Mesenchymal stem cell (in vitro differentiated cells and primary cell): ENCODE measurements around the gene PHRF1.

Source experiments
- DNase-seq: peaks from one replicate; pipeline ENCODE4 v3.0.0-alpha.2; 2013
- H2AFZ ChIP-seq: one replicate; pipeline ENCODE4 v1.6.1; 2013; ENCODE audit warnings: low read depth, mild to moderate bottlenecking, control low read depth, inconsistent platforms, low read length, moderate library complexity
- H2AK5ac ChIP-seq: 2 replicates; pipeline ENCODE4 v1.6.1; 2013; ENCODE audit warnings: low read length, moderate library complexity, mild to moderate bottlenecking, inconsistent platforms; ENCODE audit not compliant: severe bottlenecking
- H2BK120ac ChIP-seq: one replicate; pipeline ENCODE4 v1.6.1; 2013; ENCODE audit warnings: low read depth, mild to moderate bottlenecking, inconsistent platforms, low read length, moderate library complexity
- H2BK12ac ChIP-seq, 2 experiments: one replicate each; pipeline ENCODE4 v1.6.1; 2013; ENCODE audit warnings: inconsistent platforms in 2 of 2, low read length in 2 of 2, mild to moderate bottlenecking in 2 of 2, moderate library complexity in 2 of 2, control low read depth in 1 of 2
- H2BK15ac ChIP-seq: one replicate; pipeline ENCODE4 v1.6.1; 2013; ENCODE audit warnings: mild to moderate bottlenecking, low read depth, inconsistent platforms; ENCODE audit not compliant: poor library complexity, severe bottlenecking
- H2BK5ac ChIP-seq: 2 replicates; pipeline ENCODE4 v1.6.1; 2013; ENCODE audit warnings: low read depth, mild to moderate bottlenecking, low read length, control low read depth, inconsistent platforms; ENCODE audit not compliant: poor library complexity, severe bottlenecking
- H3K14ac ChIP-seq, 2 experiments: one replicate each; pipeline ENCODE4 v1.6.1; 2013; ENCODE audit warnings: inconsistent platforms in 2 of 2, low read length in 2 of 2, control low read depth in 1 of 2, mild to moderate bottlenecking in 1 of 2, moderate library complexity in 1 of 2
- H3K18ac ChIP-seq, 2 experiments: one replicate each; pipeline ENCODE4 v1.6.1; 2013; ENCODE audit warnings: inconsistent platforms in 2 of 2, low read length in 2 of 2, control low read depth in 1 of 2, low read depth in 1 of 2, mild to moderate bottlenecking in 1 of 2
- H3K23ac ChIP-seq, 2 experiments: one replicate each; pipeline ENCODE4 v1.6.1; 2013; ENCODE audit warnings: inconsistent platforms in 2 of 2, low read length in 2 of 2, mild to moderate bottlenecking in 2 of 2, moderate library complexity in 2 of 2, control low read depth in 1 of 2
- H3K27ac ChIP-seq: 2 replicates; pipeline ENCODE4 v1.5.1; 2013; ENCODE audit warnings: mild to moderate bottlenecking, moderate library complexity, low read length, control low read depth, inconsistent platforms; ENCODE audit not compliant: poor library complexity, severe bottlenecking
- H3K27me3 ChIP-seq, 2 experiments: 2 replicates each; pipeline versions ENCODE4 v1.6.1 to v1.7.0; 2013; ENCODE audit warnings: low read length in 2 of 2, mild to moderate bottlenecking in 2 of 2, moderate library complexity in 2 of 2, control low read depth in 1 of 2, inconsistent platforms in 1 of 2; ENCODE audit not compliant: control insufficient read depth in 1 of 2, insufficient read depth in 1 of 2
- H3K36me3 ChIP-seq, 2 experiments: 2 replicates each; pipeline versions ENCODE4 v1.6.1 to v1.7.0; 2013; ENCODE audit warnings: low read length in 2 of 2, control low read depth in 1 of 2, inconsistent platforms in 1 of 2, low read depth in 1 of 2, mild to moderate bottlenecking in 1 of 2; ENCODE audit not compliant: insufficient read depth in 2 of 2, control insufficient read depth in 1 of 2
- H3K4ac ChIP-seq, 2 experiments: one replicate each; pipeline ENCODE4 v1.6.1; 2013; ENCODE audit warnings: inconsistent platforms in 2 of 2, low read length in 2 of 2, mild to moderate bottlenecking in 2 of 2, moderate library complexity in 2 of 2, control low read depth in 1 of 2, low read depth in 1 of 2
- H3K4me1 ChIP-seq: 2 replicates; pipeline ENCODE4 v1.6.1; 2013; ENCODE audit warnings: low read depth, low read length, control low read depth; ENCODE audit not compliant: control insufficient read depth, insufficient read depth
- H3K4me2 ChIP-seq: 2 replicates; pipeline ENCODE4 v1.6.1; 2013; ENCODE audit warnings: low read length, mild to moderate bottlenecking, inconsistent platforms; ENCODE audit not compliant: poor library complexity, severe bottlenecking
- H3K4me3 ChIP-seq, 2 experiments: 2 replicates each; pipeline versions ENCODE4 v1.5.1 to v1.7.0; 2013; ENCODE audit warnings: low read length in 2 of 2, mild to moderate bottlenecking in 2 of 2, control low read depth in 1 of 2, low read depth in 1 of 2; ENCODE audit not compliant: insufficient read depth in 1 of 2
- H3K79me1 ChIP-seq: replicated peaks from 2 replicates; pipeline ENCODE4 v1.6.1; 2013; ENCODE audit warnings: mild to moderate bottlenecking, control low read depth, low read length, inconsistent platforms; ENCODE audit not compliant: poor library complexity, severe bottlenecking
- H3K9ac ChIP-seq: 2 replicates; pipeline ENCODE4 v1.7.0; 2013; ENCODE audit warnings: mild to moderate bottlenecking, low read length, moderate library complexity
- H3K9me3 ChIP-seq: 2 replicates; pipeline ENCODE4 v1.7.0; 2013; ENCODE audit warnings: mild to moderate bottlenecking, low read length; ENCODE audit not compliant: control insufficient read depth
- H4K8ac ChIP-seq: one replicate; pipeline ENCODE4 v1.6.1; 2013; ENCODE audit warnings: inconsistent platforms, mild to moderate bottlenecking, low read length, moderate library complexity
- H4K91ac ChIP-seq: one replicate; pipeline ENCODE4 v1.6.1; 2013; ENCODE audit warnings: mild to moderate bottlenecking, low read length, inconsistent platforms
- WGBS: methylation state at CpG from one replicate; pipeline ENCODE4 v1.1.7; 2013; ENCODE audit warnings: mixed read lengths; 5-methylcytosine and 5-hydroxymethylcytosine counted together

Gene PHRF1

DNA sequence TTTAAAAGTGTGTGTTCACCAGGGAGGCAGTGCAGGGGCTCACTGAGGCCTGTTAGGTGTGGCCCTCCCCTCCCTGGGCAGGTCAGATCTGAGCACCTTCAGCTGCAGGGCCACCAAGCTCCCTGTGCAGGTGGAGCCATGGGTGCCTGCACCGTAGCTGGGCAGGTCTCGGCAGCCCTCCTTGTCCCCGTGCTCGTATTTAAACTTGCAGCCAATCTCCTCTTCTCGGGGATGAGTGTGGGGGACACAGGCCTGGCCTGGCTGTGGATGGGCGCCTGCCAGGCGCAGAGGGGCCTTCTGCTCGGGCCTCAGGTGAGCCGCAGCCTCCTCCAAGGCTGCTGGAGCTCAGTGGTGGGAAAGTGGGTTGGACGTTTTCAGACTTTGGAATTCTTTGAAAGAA is 19.1 kb downstream of the PHRF1 start:
- no peak overlapping the region for H4K8ac ChIP-seq
- no peak for DNase-seq
- H3K4me2 ChIP-seq, result no peak overlapping the region
- no peak overlapping the region for H2BK15ac ChIP-seq
- H2BK12ac ChIP-seq, result no peak overlapping the region
- no peak overlapping the region for H2AK5ac ChIP-seq
- no peak overlapping the region for H3K23ac ChIP-seq
- H2AFZ ChIP-seq, result no peak overlapping the region
- H3K4ac ChIP-seq, result no peak overlapping the region
- no peak overlapping the region for H2BK5ac ChIP-seq
- H2BK120ac ChIP-seq, result no peak overlapping the region
- H3K79me1 ChIP-seq, result peaks cover 57% of the 10 kb centered on the region
- H3K9me3 ChIP-seq, result no peaks in the 10 kb centered on the region
- H3K4me3 ChIP-seq, result no peak overlapping the region
- no peaks in the 10 kb centered on the region for H3K27me3 ChIP-seq
- H3K4me1 ChIP-seq, result peaks cover 5% of the 10 kb centered on the region
- H3K36me3 ChIP-seq, result peaks cover 86 to 88% of the 10 kb centered on the region in 2 experiments
- WGBS, result 94% methylated on average over 10 of the region's 10 CpGs
- H3K9ac ChIP-seq, result no peak overlapping the region
- no peak overlapping the region for H3K18ac ChIP-seq
- no peak overlapping the region for H4K91ac ChIP-seq
- H3K27ac ChIP-seq, result no peak overlapping the region
- no peak overlapping the region for H3K14ac ChIP-seq

- H3K36me3 ChIP-seq, result peaks cover 85 to 89% of the 10 kb centered on the region in 2 experiments
- no peak overlapping the region for H3K4me3 ChIP-seq
- no peak for DNase-seq
- H3K27ac ChIP-seq, result no peak overlapping the region
- no peak overlapping the region for H3K14ac ChIP-seq
- no peak overlapping the region for H2BK120ac ChIP-seq
- no peak overlapping the region for H3K4ac ChIP-seq
- WGBS, result 93% methylated on average over 7 of the region's 10 CpGs
- H2BK12ac ChIP-seq, result no peak overlapping the region
- no peaks in the 10 kb centered on the region for H3K27me3 ChIP-seq
- H2AK5ac ChIP-seq, result no peak overlapping the region
- no peak overlapping the region for H2BK5ac ChIP-seq
- H4K8ac ChIP-seq, result no peak overlapping the region
- no peaks in the 10 kb centered on the region for H3K9me3 ChIP-seq
- H3K18ac ChIP-seq, result no peak overlapping the region
- H3K4me2 ChIP-seq, result no peak overlapping the region
- no peak overlapping the region for H3K23ac ChIP-seq
- no peak overlapping the region for H2BK15ac ChIP-seq
- peaks cover 3% of the 10 kb centered on the region for H3K4me1 ChIP-seq
- no peak overlapping the region for H4K91ac ChIP-seq
- H3K79me1 ChIP-seq, result peaks cover 57% of the 10 kb centered on the region
- no peak overlapping the region for H2AFZ ChIP-seq
- H3K9ac ChIP-seq, result no peak overlapping the region
Measured at GRCh38 chr11:596374-596773, 20.1 kb downstream of the PHRF1 start.

- peaks cover 62% of the 10 kb centered on the region for H3K79me1 ChIP-seq
- H2BK5ac ChIP-seq, result no peak overlapping the region
- 95% methylated on average over 26 of the region's 29 CpGs for WGBS
- H2AFZ ChIP-seq, result no peak overlapping the region
- no peak overlapping the region for H3K14ac ChIP-seq
- no peak overlapping the region for H3K4me3 ChIP-seq
- no peaks in the 10 kb centered on the region for H3K9me3 ChIP-seq
- no peak overlapping the region for H3K9ac ChIP-seq
- no peak overlapping the region for H3K23ac ChIP-seq
- no peak overlapping the region for H2BK12ac ChIP-seq
- H3K27me3 ChIP-seq, result no peaks in the 10 kb centered on the region
- H3K4me2 ChIP-seq, result no peak overlapping the region
- no peak overlapping the region for H3K18ac ChIP-seq
- no peak overlapping the region for H2BK120ac ChIP-seq
- H4K8ac ChIP-seq, result no peak overlapping the region
- no peak overlapping the region for H2BK15ac ChIP-seq
- no peak overlapping the region for H4K91ac ChIP-seq
- no peak overlapping the region for H3K4ac ChIP-seq
- H2AK5ac ChIP-seq, result no peak overlapping the region
- DNase-seq, result no peak
- peaks cover 3% of the 10 kb centered on the region for H3K4me1 ChIP-seq
- H3K27ac ChIP-seq, result no peak overlapping the region
- peaks cover 88 to 91% of the 10 kb centered on the region in 2 experiments for H3K36me3 ChIP-seq
Measured at GRCh38 chr11:597166-597725, 21.0 kb downstream of the PHRF1 start.

- Histone ChIP-seq H2AFZ (no peak overlapping the region), H4K8ac (no peak overlapping the region), H3K27ac (no peak overlapping the region), H3K4me3 (no peak overlapping the region), H3K18ac (no peak overlapping the region), H2BK12ac (no peak overlapping the region), H3K4ac (no peak overlapping the region), H3K9ac (no peak overlapping the region), H2BK120ac (no peak overlapping the region), H3K4me2 (no peak overlapping the region), H3K14ac (no peak overlapping the region), H3K27me3 (no peaks in the 10 kb centered on the region), H3K79me1 (peaks cover 56% of the 10 kb centered on the region), H3K9me3 (no peaks in the 10 kb centered on the region), H2BK5ac (no peak overlapping the region), H3K23ac (no peak overlapping the region), H3K4me1 (peaks cover 3% of the 10 kb centered on the region), H2AK5ac (no peak overlapping the region), H2BK15ac (no peak overlapping the region), H4K91ac (peak overlapping the region; percentile 5), H3K36me3 (peaks cover 87 to 91% of the 10 kb centered on the region in 2 experiments)
- 96% methylated on average over 30 of the region's 30 CpGs for WGBS
- no peak for DNase-seq
Measured at GRCh38 chr11:598005-598680, 21.9 kb downstream of the PHRF1 start.
